GM12872 (cell line): ENCODE data around the gene FMNL1.

Experiments used
- CTCF ChIP-seq: IDR thresholded peaks from 3 replicates; pipeline ENCODE4 v1.5.1; 2011; ENCODE audit warnings: low read depth, mild to moderate bottlenecking, low read length, moderate library complexity; ENCODE audit not compliant: insufficient read depth

FMNL1 gene

GRCh38 chr17:45229681-45230409 lies 8.2 kb downstream of the FMNL1 start:
- TF ChIP-seq CTCF: no peak

GRCh38 chr17:45230410-45230786 lies 8.7 kb downstream of the FMNL1 start:
- no peak for TF ChIP-seq CTCF

- no peak for TF ChIP-seq CTCF
Observed at GRCh38 chr17:45230787-45231480, 9.2 kb downstream of the FMNL1 start.

- peak; percentile 45; the same call in 2 of the 3 replicates for TF ChIP-seq CTCF
Observed at GRCh38 chr17:45231481-45232116, 9.9 kb downstream of the FMNL1 start.

- no peak for TF ChIP-seq CTCF
Observed at GRCh38 chr17:45232514-45233422, 11.1 kb downstream of the FMNL1 start.

GRCh38 chr17:45233423-45233924 lies 11.8 kb downstream of the FMNL1 start:
- no peak for TF ChIP-seq CTCF
